ENCODE results near the gene GPC4. TPM values are rescaled to one million over a fixed set of nuclear protein-coding genes. Genes with fewer than 3 reads are reported as not detected.

GPC4 gene
- total and polyA plus RNA-seq, 10 of the 15 experiments (the other 5 are each of a cell fraction or from before 2014, with no cell fraction given): 0.04 to 5.8 (median 0.13) TPM

DNA sequence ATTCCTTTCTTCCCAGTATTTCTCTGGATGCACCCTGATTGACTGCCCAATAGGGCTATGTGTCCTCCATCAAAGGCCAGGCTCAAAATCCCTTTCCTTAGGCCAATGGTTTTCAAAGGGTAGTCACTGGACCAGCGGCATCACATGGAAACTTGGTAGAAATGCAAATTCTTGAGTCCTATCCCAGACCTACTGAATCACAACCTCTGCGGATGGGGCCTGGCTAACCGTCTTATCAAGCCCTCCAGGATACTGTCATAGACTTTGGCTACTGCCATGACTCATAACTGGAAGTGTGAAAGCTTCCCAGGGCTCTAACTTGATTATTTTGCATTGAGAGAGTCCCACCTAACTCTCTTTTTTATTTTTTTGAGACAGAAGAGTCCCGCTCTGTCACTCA lies 125.2 kb downstream of the GPC4 start:
- no peak overlapping the region for H2AFZ ChIP-seq (ENCODE audit: control insufficient read depth, low read depth, low read length)
- WGBS (ENCODE audit: insufficient coverage, insufficient replicate concordance, low lambda C conversion rate, missing lambda C conversion rate): 25% methylated on average over 4 of the region's 4 CpGs
- no peaks in the 10 kb centered on the region for H3K27me3 ChIP-seq (replicated peaks in 1 of 2; ENCODE audit: control insufficient read depth in 2 of 2, insufficient read depth in 2 of 2, low read length in 1 of 2)
- TF ChIP-seq GABPA (IDR thresholded peaks at IDR 0.05; ENCODE audit: low read depth) (no peak), CREB1 (IDR thresholded peaks at IDR 0.05; ENCODE audit: low read depth) (no peak), ATF7 (IDR thresholded peaks at IDR 0.05; ENCODE audit: low read depth) (no peak), POLR2AphosphoS5 (IDR thresholded peaks at IDR 0.05; ENCODE audit: low read length) (no peak), KDM1A (IDR thresholded peaks at IDR 0.05; ENCODE audit: borderline replicate concordance) (no peak), ZNF274 (IDR thresholded peaks at IDR 0.05; ENCODE audit: insufficient read depth, insufficient read length) (no peak), RB1 (IDR thresholded peaks at IDR 0.05; ENCODE audit: borderline replicate concordance) (no peak), BMI1 (IDR thresholded peaks at IDR 0.05; ENCODE audit: borderline replicate concordance) (no peak)
- TF ChIP-seq, protein P1, sequence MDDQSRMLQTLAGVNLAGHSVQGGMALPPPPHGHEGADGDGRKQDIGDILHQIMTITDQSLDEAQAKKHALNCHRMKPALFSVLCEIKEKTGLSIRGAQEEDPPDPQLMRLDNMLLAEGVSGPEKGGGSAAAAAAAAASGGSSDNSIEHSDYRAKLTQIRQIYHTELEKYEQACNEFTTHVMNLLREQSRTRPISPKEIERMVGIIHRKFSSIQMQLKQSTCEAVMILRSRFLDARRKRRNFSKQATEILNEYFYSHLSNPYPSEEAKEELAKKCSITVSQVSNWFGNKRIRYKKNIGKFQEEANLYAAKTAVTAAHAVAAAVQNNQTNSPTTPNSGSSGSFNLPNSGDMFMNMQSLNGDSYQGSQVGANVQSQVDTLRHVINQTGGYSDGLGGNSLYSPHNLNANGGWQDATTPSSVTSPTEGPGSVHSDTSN (IDR thresholded peaks at IDR 0.05; ENCODE audit: insufficient replicate concordance, low read depth, low read length): no peak
- TF ChIP-seq, protein P2, sequence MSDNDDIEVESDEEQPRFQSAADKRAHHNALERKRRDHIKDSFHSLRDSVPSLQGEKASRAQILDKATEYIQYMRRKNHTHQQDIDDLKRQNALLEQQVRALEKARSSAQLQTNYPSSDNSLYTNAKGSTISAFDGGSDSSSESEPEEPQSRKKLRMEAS (IDR thresholded peaks at IDR 0.05; ENCODE audit: low read depth, low read length): no peak
- ChIA-PET RAD21 (ENCODE audit: unreplicated experiment) (no interaction called here), POLR2A (no interaction called here), SMC1A (ENCODE audit: uncharacterized antibody, unreplicated experiment) (no interaction called here), CTCF (no interaction called here)
- in situ Hi-C loops (cut with MboI): no loop called here
- no peaks in the 10 kb centered on the region for H4K20me1 ChIP-seq (ENCODE audit: control insufficient read depth, insufficient read depth)
- no peaks in the 10 kb centered on the region for H3K79me2 ChIP-seq (ENCODE audit: control insufficient read depth, insufficient read depth, low read length)
- FAIRE-seq (no peak), ATAC-seq (no peak), DNase-seq (ENCODE audit: low read depth, low spot score) (no peak)
- H3K9ac ChIP-seq (ENCODE audit: control insufficient read depth, insufficient read depth, low read length): no peak overlapping the region
- no TSS peak for BruUV-seq (replicated peaks)
- intact Hi-C loops (cut with micrococcal nuclease; ENCODE audit: unreplicated experiment): no loop called here
- no peak overlapping the region for H3K27ac ChIP-seq (ENCODE audit: control insufficient read depth, insufficient read depth)
- H3K4me3 ChIP-seq: no peak overlapping the region
- no peaks in the 10 kb centered on the region for H3K9me3 ChIP-seq (replicated peaks; ENCODE audit: control insufficient read depth, insufficient read depth, low read length)
- H3K4me1 ChIP-seq (ENCODE audit: control insufficient read depth, insufficient read depth, low read length): no peaks in the 10 kb centered on the region
- no peaks in the 10 kb centered on the region for H3K36me3 ChIP-seq (ENCODE audit: control insufficient read depth in 2 of 2, insufficient read depth in 2 of 2, low read length in 1 of 2)
- no peak overlapping the region for H3K4me2 ChIP-seq (ENCODE audit: control insufficient read depth, insufficient read depth)
